ENCODE data around the gene SERINC3. TPM values are rescaled to one million over a fixed set of nuclear protein-coding genes. Genes with fewer than 3 reads are reported as not detected.
"Not testable (repeated sequence)": the region's sequence is repeated elsewhere in the genome, so short reads cannot be mapped to it uniquely, and the experiment has no call there.

Gene SERINC3
- polyA plus RNA-seq, 2 donors: 25.5 to 35.1 TPM

- peak within 1 kb of the TSS; percentile 89 to 91 for H3K4me3 ChIP-seq (ENCODE audit: low read depth in 1 of 2, low read length in 2 of 2)
- H3K27ac ChIP-seq (ENCODE audit: low read depth in 2 of 2, low read length in 1 of 2): peak within 1 kb of the TSS; percentile 84 to 95
- H3K36me3 ChIP-seq (ENCODE audit: control insufficient read depth in 2 of 2, insufficient read depth in 2 of 2, low read length in 1 of 2): peaks cover 0 to 10% of the 10 kb centered on the region in 2 donors
- no peaks in the 10 kb centered on the region for H3K27me3 ChIP-seq (ENCODE audit: control insufficient read depth in 1 of 2, insufficient read depth in 2 of 2, low read length in 2 of 2)
- WGBS, 2 donors: 2 to 3% methylated on average over 54 to 55 of the region's 55 CpGs
- H3K9me3 ChIP-seq (ENCODE audit: control insufficient read depth in 2 of 2, insufficient read depth in 1 of 2, low read depth in 1 of 2, low read length in 1 of 2): no peaks in the 10 kb centered on the region
- no peaks in the 10 kb centered on the region for H3K4me1 ChIP-seq (ENCODE audit: control insufficient read depth in 2 of 2, insufficient read depth in 2 of 2, low read length in 1 of 2)
These were observed 45.9 kb downstream of the SERINC3 start, which contains the start of gene TTPAL for GRCh38 chr20:44475694-44476560. Gene TTPAL (plus strand): TSS chr20:44475874. CDS start chr20:44480000, 4,126 bp downstream.

- Histone ChIP-seq H3K27ac (ENCODE audit: low read depth in 2 of 2, low read length in 1 of 2) (peak overlapping the region; percentile 84 to 95), H3K36me3 (ENCODE audit: control insufficient read depth in 2 of 2, insufficient read depth in 2 of 2, low read length in 1 of 2) (peaks cover 0 to 5% of the 10 kb centered on the region in 2 donors), H3K9me3 (ENCODE audit: control insufficient read depth in 2 of 2, insufficient read depth in 1 of 2, low read depth in 1 of 2, low read length in 1 of 2) (no peaks in the 10 kb centered on the region), H3K27me3 (ENCODE audit: control insufficient read depth in 1 of 2, insufficient read depth in 2 of 2, low read length in 2 of 2) (no peaks in the 10 kb centered on the region), H3K4me1 (ENCODE audit: control insufficient read depth in 2 of 2, insufficient read depth in 2 of 2, low read length in 1 of 2) (no peaks in the 10 kb centered on the region), H3K4me3 (ENCODE audit: low read depth in 1 of 2, low read length in 2 of 2) (peak overlapping the region; percentile 89 to 91)
- WGBS, 2 donors: 18 to 20% methylated on average over 2 of the region's 2 CpGs
These were observed 46.5 kb downstream of the SERINC3 start for GRCh38 chr20:44475372-44475693.

- not testable (repeated sequence) for H3K4me1 ChIP-seq (ENCODE audit: control insufficient read depth in 2 of 2, insufficient read depth in 2 of 2, low read length in 1 of 2); H3K9me3 ChIP-seq (ENCODE audit: control insufficient read depth in 2 of 2, insufficient read depth in 1 of 2, low read depth in 1 of 2, low read length in 1 of 2); H3K27ac ChIP-seq (ENCODE audit: low read depth in 2 of 2, low read length in 1 of 2); H3K4me3 ChIP-seq (ENCODE audit: low read depth in 1 of 2, low read length in 2 of 2); H3K27me3 ChIP-seq (ENCODE audit: control insufficient read depth in 1 of 2, insufficient read depth in 2 of 2, low read length in 2 of 2); H3K36me3 ChIP-seq (ENCODE audit: control insufficient read depth in 2 of 2, insufficient read depth in 2 of 2, low read length in 1 of 2)
- 78 to 87% methylated on average over 9 of the region's 9 CpGs for WGBS, 2 donors
These were observed 49.6 kb downstream of the SERINC3 start for GRCh38 chr20:44472283-44472682.

GRCh38 chr20:44471481-44471882 is 50.4 kb downstream of the SERINC3 start:
- 62 to 64% methylated on average over 2 of the region's 2 CpGs for WGBS, 2 donors
- no peaks in the 10 kb centered on the region for H3K27me3 ChIP-seq (ENCODE audit: control insufficient read depth in 1 of 2, insufficient read depth in 2 of 2, low read length in 2 of 2)
- H3K9me3 ChIP-seq (ENCODE audit: control insufficient read depth in 2 of 2, insufficient read depth in 1 of 2, low read depth in 1 of 2, low read length in 1 of 2): no peaks in the 10 kb centered on the region
- H3K27ac ChIP-seq (ENCODE audit: low read depth in 2 of 2, low read length in 1 of 2): no peak overlapping the region
- no peaks in the 10 kb centered on the region for H3K36me3 ChIP-seq (ENCODE audit: control insufficient read depth in 2 of 2, insufficient read depth in 2 of 2, low read length in 1 of 2)
- no peaks in the 10 kb centered on the region for H3K4me1 ChIP-seq (ENCODE audit: control insufficient read depth in 2 of 2, insufficient read depth in 2 of 2, low read length in 1 of 2)
- no peak overlapping the region for H3K4me3 ChIP-seq (ENCODE audit: low read depth in 1 of 2, low read length in 2 of 2)

- Histone ChIP-seq H3K4me1 (ENCODE audit: control insufficient read depth in 2 of 2, insufficient read depth in 2 of 2, low read length in 1 of 2) (no peaks in the 10 kb centered on the region), H3K27ac (ENCODE audit: low read depth in 2 of 2, low read length in 1 of 2) (no peak overlapping the region), H3K27me3 (ENCODE audit: control insufficient read depth in 1 of 2, insufficient read depth in 2 of 2, low read length in 2 of 2) (no peaks in the 10 kb centered on the region), H3K36me3 (ENCODE audit: control insufficient read depth in 2 of 2, insufficient read depth in 2 of 2, low read length in 1 of 2) (no peaks in the 10 kb centered on the region), H3K4me3 (ENCODE audit: low read depth in 1 of 2, low read length in 2 of 2) (no peak overlapping the region), H3K9me3 (ENCODE audit: control insufficient read depth in 2 of 2, insufficient read depth in 1 of 2, low read depth in 1 of 2, low read length in 1 of 2) (no peaks in the 10 kb centered on the region)
- WGBS, 2 donors: 51% methylated on average over 5 of the region's 5 CpGs
These were observed 51.5 kb downstream of the SERINC3 start for GRCh38 chr20:44470327-44470726.

- no peaks in the 10 kb centered on the region for H3K36me3 ChIP-seq (ENCODE audit: control insufficient read depth in 2 of 2, insufficient read depth in 2 of 2, low read length in 1 of 2)
- H3K27me3 ChIP-seq (ENCODE audit: control insufficient read depth in 1 of 2, insufficient read depth in 2 of 2, low read length in 2 of 2): no peaks in the 10 kb centered on the region
- WGBS, 2 donors: 85 to 88% methylated on average over 8 of the region's 8 CpGs
- H3K27ac ChIP-seq (ENCODE audit: low read depth in 2 of 2, low read length in 1 of 2): no peak overlapping the region
- H3K4me1 ChIP-seq (ENCODE audit: control insufficient read depth in 2 of 2, insufficient read depth in 2 of 2, low read length in 1 of 2): no peaks in the 10 kb centered on the region
- H3K9me3 ChIP-seq (ENCODE audit: control insufficient read depth in 2 of 2, insufficient read depth in 1 of 2, low read depth in 1 of 2, low read length in 1 of 2): no peaks in the 10 kb centered on the region
- H3K4me3 ChIP-seq (ENCODE audit: low read depth in 1 of 2, low read length in 2 of 2): no peak overlapping the region
These were observed 53.7 kb downstream of the SERINC3 start for GRCh38 chr20:44468044-44468782.

- H3K4me3 ChIP-seq (ENCODE audit: low read depth in 1 of 2, low read length in 2 of 2): no peak overlapping the region
- H3K9me3 ChIP-seq (ENCODE audit: control insufficient read depth in 2 of 2, insufficient read depth in 1 of 2, low read depth in 1 of 2, low read length in 1 of 2): no peaks in the 10 kb centered on the region
- 73 to 75% methylated on average over 12 of the region's 12 CpGs for WGBS, 2 donors
- H3K27ac ChIP-seq (ENCODE audit: low read depth in 2 of 2, low read length in 1 of 2): no peak overlapping the region
- H3K36me3 ChIP-seq (ENCODE audit: control insufficient read depth in 2 of 2, insufficient read depth in 2 of 2, low read length in 1 of 2): no peaks in the 10 kb centered on the region
- H3K4me1 ChIP-seq (ENCODE audit: control insufficient read depth in 2 of 2, insufficient read depth in 2 of 2, low read length in 1 of 2): no peaks in the 10 kb centered on the region
- no peaks in the 10 kb centered on the region for H3K27me3 ChIP-seq (ENCODE audit: control insufficient read depth in 1 of 2, insufficient read depth in 2 of 2, low read length in 2 of 2)
These were observed 54.5 kb downstream of the SERINC3 start for GRCh38 chr20:44467289-44467883.

GRCh38 chr20:44465001-44465560 is 56.8 kb downstream of the SERINC3 start:
- Histone ChIP-seq H3K4me3 (ENCODE audit: low read depth in 1 of 2, low read length in 2 of 2) (no peak overlapping the region), H3K27ac (ENCODE audit: low read depth in 2 of 2, low read length in 1 of 2) (no peak overlapping the region), H3K36me3 (ENCODE audit: control insufficient read depth in 2 of 2, insufficient read depth in 2 of 2, low read length in 1 of 2) (no peaks in the 10 kb centered on the region), H3K9me3 (ENCODE audit: control insufficient read depth in 2 of 2, insufficient read depth in 1 of 2, low read depth in 1 of 2, low read length in 1 of 2) (no peaks in the 10 kb centered on the region), H3K27me3 (ENCODE audit: control insufficient read depth in 1 of 2, insufficient read depth in 2 of 2, low read length in 2 of 2) (no peaks in the 10 kb centered on the region), H3K4me1 (ENCODE audit: control insufficient read depth in 2 of 2, insufficient read depth in 2 of 2, low read length in 1 of 2) (no peaks in the 10 kb centered on the region)
- 41 to 52% methylated on average over 3 of the region's 3 CpGs for WGBS, 2 donors

GRCh38 chr20:44464514-44464913 is 57.4 kb downstream of the SERINC3 start:
- no peak overlapping the region for H3K4me3 ChIP-seq (ENCODE audit: low read depth in 1 of 2, low read length in 2 of 2)
- no peaks in the 10 kb centered on the region for H3K36me3 ChIP-seq (ENCODE audit: control insufficient read depth in 2 of 2, insufficient read depth in 2 of 2, low read length in 1 of 2)
- no peaks in the 10 kb centered on the region for H3K27me3 ChIP-seq (ENCODE audit: control insufficient read depth in 1 of 2, insufficient read depth in 2 of 2, low read length in 2 of 2)
- 73 to 77% methylated on average over 3 of the region's 3 CpGs for WGBS, 2 donors
- no peaks in the 10 kb centered on the region for H3K9me3 ChIP-seq (ENCODE audit: control insufficient read depth in 2 of 2, insufficient read depth in 1 of 2, low read depth in 1 of 2, low read length in 1 of 2)
- no peak overlapping the region for H3K27ac ChIP-seq (ENCODE audit: low read depth in 2 of 2, low read length in 1 of 2)
- no peaks in the 10 kb centered on the region for H3K4me1 ChIP-seq (ENCODE audit: control insufficient read depth in 2 of 2, insufficient read depth in 2 of 2, low read length in 1 of 2)
